DOHH2 (cell line): Measurements from ENCODE around the gene CCDC12.

ENCODE experiments used
- CTCF ChIP-seq: fragments of 200-600 bp; sonication (generic); IDR thresholded peaks from one replicate; pipeline ENCODE4 v1.5.1; 2014; ENCODE audit warnings: antibody characterized with exemption, mild to moderate bottlenecking, low read depth, low read length; ENCODE audit not compliant: poor library complexity, severe bottlenecking
- EZH2phosphoT487 ChIP-seq: fragments of 200-600 bp; sonication (generic); IDR thresholded peaks from 2 replicates; pipeline ENCODE4 v1.6.1; 2017; ENCODE audit warnings: borderline replicate concordance, mild to moderate bottlenecking, antibody characterized with exemption, low read length, moderate library complexity, mixed read lengths

- TF ChIP-seq CTCF (no peak), EZH2phosphoT487 (no peak)
Measured at GRCh38 chr3:46924921-46925584, 51.5 kb downstream of the CCDC12 start.
